Activated CD8-positive, alpha-beta T cell treated with anti-CD3 and anti-CD28 coated beads for 36 hours (primary cell): ENCODE data around the gene METTL24. TPM values are rescaled to one million over a fixed set of nuclear protein-coding genes. Genes with fewer than 3 reads are reported as not detected.

ENCODE experiments used
- ATAC-seq: fragments of 200-7000 bp; cut with Tn5 transposase; one replicate; pipeline ENCODE4 v1.10.0; 2021; ENCODE audit warnings: mild to moderate bottlenecking, moderate library complexity
- CTCF ChIA-PET: fragments of 350-600 bp; sonication (Branson Sonifier 250); formaldehyde crosslinking; loops from one replicate; lab custom pipeline; 2021; ENCODE audit warnings: antibody characterized with exemption; lab: Charles Lee
- POLR2A ChIA-PET: fragments of 350-600 bp; sonication (Branson Sonifier 250); formaldehyde crosslinking; loops from one replicate; lab custom pipeline; 2021; ENCODE audit warnings: antibody characterized with exemption; lab: Charles Lee
- DNase-seq: peaks from one replicate; pipeline ENCODE4 v3.0.0-alpha.2; 2020
- H3K27ac Mint-ChIP-seq: one replicate; pipeline ENCODE4 v1.8.0; 2021; ENCODE audit warnings: mild to moderate bottlenecking, mixed read lengths
- H3K27me3 Mint-ChIP-seq: one replicate; pipeline ENCODE4 v1.8.0; 2021; ENCODE audit warnings: mixed read lengths
- H3K36me3 Mint-ChIP-seq: one replicate; pipeline ENCODE4 v1.8.0; 2021; ENCODE audit warnings: low read depth, mixed read lengths
- H3K4me1 Mint-ChIP-seq: one replicate; pipeline ENCODE4 v1.8.0; 2021; ENCODE audit warnings: low read depth, mixed read lengths
- H3K4me3 Mint-ChIP-seq: one replicate; pipeline ENCODE4 v1.8.0; 2021; ENCODE audit warnings: mild to moderate bottlenecking, moderate library complexity, mixed read lengths
- H3K9me3 Mint-ChIP-seq: one replicate; pipeline ENCODE4 v1.8.0; 2021; ENCODE audit warnings: mixed read lengths
- intact Hi-C: fragments of 100-400 bp; cut with micrococcal nuclease; formaldehyde crosslinking; loops from one replicate; pipeline ENCODE4 v1.10.0; 2022
- total RNA-seq, 2 experiments: library from RNA; stranded (reverse); gene quantifications; one replicate each; pipeline ENCODE4 v1.2.3, GENCODE V29; 2021
- TF ChIP-seq, protein P1 (sequence below): fragments of 200-600 bp; IDR thresholded peaks from one replicate; pipeline ENCODE4 v1.8.0; 2022; ENCODE audit warnings: antibody characterized with exemption, mild to moderate bottlenecking

The METTL24 gene
- total RNA-seq, 2 experiments from 2014 or later = not detected

DNA sequence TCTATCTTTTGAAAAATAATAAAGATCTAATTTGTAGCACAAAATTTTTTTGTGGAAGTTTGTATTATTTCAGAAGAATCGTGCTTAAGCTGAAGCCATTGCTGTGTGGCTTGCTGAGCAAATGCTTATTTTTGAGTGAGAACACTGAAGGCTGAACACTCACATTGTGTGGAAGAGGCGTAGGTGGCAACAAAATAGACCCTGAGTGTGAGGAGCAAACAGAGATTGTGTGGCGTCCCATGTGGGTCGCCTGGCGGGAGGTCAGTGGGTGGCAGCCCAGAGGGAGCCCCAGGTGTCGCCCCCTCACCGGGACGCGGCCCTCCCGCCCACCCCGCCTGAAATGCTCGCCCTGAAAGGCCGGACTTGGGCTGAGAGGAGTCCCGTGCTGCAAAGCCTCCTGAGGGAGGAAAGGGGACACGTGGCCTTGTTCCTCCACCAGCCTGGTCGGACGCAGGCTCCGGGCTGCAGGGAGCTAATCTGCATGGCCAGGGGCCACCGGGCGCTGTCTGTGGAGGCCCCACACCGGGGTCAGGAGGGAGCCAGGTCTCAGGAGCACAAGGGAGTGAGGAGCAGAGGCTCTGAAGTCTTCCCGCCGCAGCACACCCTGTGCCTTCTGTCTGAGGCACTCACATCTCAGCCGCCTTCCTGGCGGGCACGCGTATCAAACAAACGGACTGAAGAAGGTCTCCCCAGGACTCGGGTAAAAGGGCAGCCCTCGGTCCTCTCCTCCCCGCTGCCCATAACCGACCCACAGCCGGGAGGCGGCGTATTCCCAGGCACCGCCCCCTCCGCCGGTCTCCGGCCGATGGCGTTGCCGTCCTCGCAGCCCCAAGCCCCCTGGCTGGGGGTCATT lies 41.3 kb upstream of the METTL24 start:
- H3K4me3 Mint-ChIP-seq = no peak overlapping the region
- H3K27ac Mint-ChIP-seq = no peak overlapping the region
- no peak for ATAC-seq
- H3K27me3 Mint-ChIP-seq = peaks cover 2% of the 10 kb centered on the region
- DNase-seq = no peak
- ChIA-PET CTCF (interaction anchor here (1.2 kb wide), 1 partner anchor 9 kb away, joined by 3 read pairs; no protein-coding TSS in a partner anchor), POLR2A (no interaction called here)
- H3K9me3 Mint-ChIP-seq = no peaks in the 10 kb centered on the region
- peaks cover 3% of the 10 kb centered on the region for H3K4me1 Mint-ChIP-seq
- TF ChIP-seq, protein P1, sequence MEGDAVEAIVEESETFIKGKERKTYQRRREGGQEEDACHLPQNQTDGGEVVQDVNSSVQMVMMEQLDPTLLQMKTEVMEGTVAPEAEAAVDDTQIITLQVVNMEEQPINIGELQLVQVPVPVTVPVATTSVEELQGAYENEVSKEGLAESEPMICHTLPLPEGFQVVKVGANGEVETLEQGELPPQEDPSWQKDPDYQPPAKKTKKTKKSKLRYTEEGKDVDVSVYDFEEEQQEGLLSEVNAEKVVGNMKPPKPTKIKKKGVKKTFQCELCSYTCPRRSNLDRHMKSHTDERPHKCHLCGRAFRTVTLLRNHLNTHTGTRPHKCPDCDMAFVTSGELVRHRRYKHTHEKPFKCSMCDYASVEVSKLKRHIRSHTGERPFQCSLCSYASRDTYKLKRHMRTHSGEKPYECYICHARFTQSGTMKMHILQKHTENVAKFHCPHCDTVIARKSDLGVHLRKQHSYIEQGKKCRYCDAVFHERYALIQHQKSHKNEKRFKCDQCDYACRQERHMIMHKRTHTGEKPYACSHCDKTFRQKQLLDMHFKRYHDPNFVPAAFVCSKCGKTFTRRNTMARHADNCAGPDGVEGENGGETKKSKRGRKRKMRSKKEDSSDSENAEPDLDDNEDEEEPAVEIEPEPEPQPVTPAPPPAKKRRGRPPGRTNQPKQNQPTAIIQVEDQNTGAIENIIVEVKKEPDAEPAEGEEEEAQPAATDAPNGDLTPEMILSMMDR = no peak
- intact Hi-C loops = no loop called here
- H3K36me3 Mint-ChIP-seq = no peaks in the 10 kb centered on the region

- ChIA-PET POLR2A (no interaction called here), CTCF (interaction anchor here (1.2 kb wide), 1 partner anchor 9 kb away, joined by 3 read pairs; no protein-coding TSS in a partner anchor)
- H3K27ac Mint-ChIP-seq = no peak overlapping the region
- intact Hi-C loops = no loop called here
- H3K4me1 Mint-ChIP-seq = peaks cover 3% of the 10 kb centered on the region
- no peak for DNase-seq
- TF ChIP-seq, protein P1 = no peak
- peaks cover 2% of the 10 kb centered on the region for H3K27me3 Mint-ChIP-seq
- no peaks in the 10 kb centered on the region for H3K36me3 Mint-ChIP-seq
- no peaks in the 10 kb centered on the region for H3K9me3 Mint-ChIP-seq
- ATAC-seq = peak; percentile 37
- no peak overlapping the region for H3K4me3 Mint-ChIP-seq
Measured at GRCh38 chr6:110398778-110399177, 40.6 kb upstream of the METTL24 start.

GRCh38 chr6:110395221-110395620 lies 37.1 kb upstream of the METTL24 start:
- intact Hi-C loops = no loop called here
- POLR2A ChIA-PET = interaction anchor here (0.6 to 1.2 kb wide), 2 partner anchors 429 to 581 kb away, joined by 3 to 4 read pairs; no protein-coding TSS in a partner anchor
- TF ChIP-seq, protein P1 = no peak
- H3K27ac Mint-ChIP-seq = no peak overlapping the region
- DNase-seq = no peak
- CTCF ChIA-PET = interaction anchor here (1.5 kb wide), 2 partner anchors 8 to 356 kb away, joined by 4 to 6 read pairs; no protein-coding TSS in a partner anchor
- no peaks in the 10 kb centered on the region for H3K36me3 Mint-ChIP-seq
- H3K27me3 Mint-ChIP-seq = no peaks in the 10 kb centered on the region
- no peaks in the 10 kb centered on the region for H3K9me3 Mint-ChIP-seq
- no peak overlapping the region for H3K4me3 Mint-ChIP-seq
- H3K4me1 Mint-ChIP-seq = peaks cover 9% of the 10 kb centered on the region
- no peak for ATAC-seq

GRCh38 chr6:110394409-110394808 lies 36.3 kb upstream of the METTL24 start:
- Mint-ChIP-seq H3K4me1 (peaks cover 17% of the 10 kb centered on the region), H3K4me3 (no peak overlapping the region), H3K36me3 (no peaks in the 10 kb centered on the region), H3K27ac (no peak overlapping the region), H3K27me3 (no peaks in the 10 kb centered on the region), H3K9me3 (no peaks in the 10 kb centered on the region)
- ChIA-PET POLR2A (interaction anchor here (1.2 kb wide), 1 partner anchor 428 kb away, joined by 3 read pairs; no protein-coding TSS in a partner anchor), CTCF (interaction anchor here (0.6 to 1.5 kb wide), 3 partner anchors 9 to 354 kb away, joined by 3 to 4 read pairs (median 3); no protein-coding TSS in a partner anchor)
- DNase-seq (no peak), ATAC-seq (no peak)
- TF ChIP-seq, protein P1 = no peak
- intact Hi-C loops = loop anchor here (5.0 kb wide), 1 partner anchor 342 kb away; no protein-coding TSS in a partner anchor
